ENCODE results near the gene COL25A1.

COL25A1 gene

GRCh38 chr4:109185951-109186350, 116.5 kb downstream of the COL25A1 start:
- TF ChIP-seq, protein P1, sequence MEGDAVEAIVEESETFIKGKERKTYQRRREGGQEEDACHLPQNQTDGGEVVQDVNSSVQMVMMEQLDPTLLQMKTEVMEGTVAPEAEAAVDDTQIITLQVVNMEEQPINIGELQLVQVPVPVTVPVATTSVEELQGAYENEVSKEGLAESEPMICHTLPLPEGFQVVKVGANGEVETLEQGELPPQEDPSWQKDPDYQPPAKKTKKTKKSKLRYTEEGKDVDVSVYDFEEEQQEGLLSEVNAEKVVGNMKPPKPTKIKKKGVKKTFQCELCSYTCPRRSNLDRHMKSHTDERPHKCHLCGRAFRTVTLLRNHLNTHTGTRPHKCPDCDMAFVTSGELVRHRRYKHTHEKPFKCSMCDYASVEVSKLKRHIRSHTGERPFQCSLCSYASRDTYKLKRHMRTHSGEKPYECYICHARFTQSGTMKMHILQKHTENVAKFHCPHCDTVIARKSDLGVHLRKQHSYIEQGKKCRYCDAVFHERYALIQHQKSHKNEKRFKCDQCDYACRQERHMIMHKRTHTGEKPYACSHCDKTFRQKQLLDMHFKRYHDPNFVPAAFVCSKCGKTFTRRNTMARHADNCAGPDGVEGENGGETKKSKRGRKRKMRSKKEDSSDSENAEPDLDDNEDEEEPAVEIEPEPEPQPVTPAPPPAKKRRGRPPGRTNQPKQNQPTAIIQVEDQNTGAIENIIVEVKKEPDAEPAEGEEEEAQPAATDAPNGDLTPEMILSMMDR (IDR thresholded peaks at IDR 0.05; ENCODE audit: extremely low read depth, missing control alignments), result no peak
- DNase-seq (ENCODE audit: low spot score), result no peak

DNA sequence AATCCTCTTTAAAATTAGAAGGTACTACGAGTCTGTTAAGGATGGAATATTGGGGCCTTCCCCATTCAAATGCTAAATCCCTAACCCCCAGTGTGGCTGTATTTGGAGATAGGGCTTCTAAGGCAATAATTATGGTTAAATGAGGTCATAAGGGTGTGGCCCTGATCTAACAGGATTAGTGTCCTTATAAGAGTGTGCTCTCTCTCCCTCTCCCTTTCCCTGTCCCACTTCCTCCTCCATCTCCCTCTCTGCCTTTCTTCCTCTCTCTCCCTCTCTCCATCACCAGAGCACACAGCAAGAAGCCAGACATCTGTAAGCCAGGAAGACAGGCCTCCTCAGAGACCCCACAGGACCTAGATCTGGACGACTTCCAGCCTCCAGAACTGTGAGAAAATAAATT, 116.9 kb downstream of the COL25A1 start:
- TF ChIP-seq, protein P1 (IDR thresholded peaks at IDR 0.05; ENCODE audit: extremely low read depth, missing control alignments), result no peak
- DNase-seq (ENCODE audit: low spot score), result no peak

DNA sequence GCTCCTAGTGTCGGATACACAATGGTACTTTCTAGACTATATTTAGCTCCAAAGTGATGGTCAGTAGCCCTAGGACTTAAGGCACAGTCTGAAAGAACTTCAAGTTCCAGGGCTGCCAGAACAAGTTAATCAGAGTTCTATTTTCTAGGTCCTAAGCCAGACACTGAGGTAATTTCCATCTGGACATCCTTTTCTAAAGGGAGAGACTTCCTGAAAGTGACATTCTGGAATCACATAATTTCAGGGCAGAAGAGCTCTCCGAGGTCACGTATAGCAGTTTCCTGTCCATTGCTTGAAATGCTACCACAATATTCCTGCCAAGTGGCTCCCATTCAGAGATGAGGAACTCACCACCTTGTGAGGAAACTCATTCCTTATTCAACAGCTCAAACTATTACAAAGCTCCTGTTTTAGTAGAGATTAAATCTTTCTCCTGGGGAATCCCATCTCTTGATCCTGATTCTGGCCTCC, 117.9 kb downstream of the COL25A1 start:
- TF ChIP-seq, protein P1 (IDR thresholded peaks at IDR 0.05; ENCODE audit: extremely low read depth, missing control alignments), result no peak

DNA sequence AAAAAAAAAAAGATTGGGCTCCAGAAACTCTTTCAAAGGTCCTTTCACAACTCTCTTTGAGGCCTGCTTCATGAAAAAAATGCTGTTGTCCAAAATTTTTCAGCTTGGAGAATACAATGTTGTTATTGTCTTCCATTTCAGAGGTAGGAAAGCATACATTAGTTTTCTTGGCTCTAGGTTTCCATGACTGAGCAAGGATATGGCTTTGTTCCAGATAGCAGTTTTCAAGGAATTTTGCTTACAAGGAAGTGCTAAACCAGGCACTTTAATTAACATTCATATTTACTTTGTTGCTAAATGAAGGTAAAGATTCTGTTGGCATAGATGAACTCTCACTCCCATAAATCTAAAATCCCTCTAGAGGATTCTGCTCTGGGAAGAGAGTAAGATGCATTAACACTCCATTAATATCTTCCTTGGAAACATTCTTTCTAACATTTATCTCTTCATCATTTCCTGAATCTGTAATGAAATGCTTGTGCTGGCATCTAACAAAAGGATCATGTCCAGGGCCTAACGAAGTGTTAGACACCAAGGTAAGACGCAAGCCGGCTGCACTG, 118.4 kb downstream of the COL25A1 start:
- TF ChIP-seq, protein P1 (IDR thresholded peaks at IDR 0.05; ENCODE audit: extremely low read depth, missing control alignments), result no peak

More for the DNA sequence above, 117.9 kb downstream of the COL25A1 start:
- no peak for DNase-seq (ENCODE audit: low spot score)

DNA sequence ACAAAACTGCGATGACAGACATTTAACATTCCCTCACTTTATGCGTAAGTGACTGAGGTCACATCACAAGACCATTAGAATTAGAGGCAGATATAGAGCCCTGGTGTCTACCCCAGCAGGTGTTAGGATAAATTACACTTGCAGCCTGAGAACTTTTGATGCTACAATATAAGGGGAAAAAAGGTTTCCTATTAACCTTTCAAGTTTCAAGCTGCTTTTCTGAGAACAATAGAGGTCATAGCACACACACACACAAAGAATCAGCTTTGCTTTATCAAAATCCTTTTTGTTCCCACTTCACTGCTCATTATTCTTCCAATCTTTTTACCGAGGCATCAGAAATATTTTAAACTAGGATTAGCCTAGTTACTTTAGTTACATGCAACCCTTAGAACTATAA, 119.8 kb downstream of the COL25A1 start:
- no peak for DNase-seq (ENCODE audit: low spot score)
- TF ChIP-seq, protein P1 (IDR thresholded peaks at IDR 0.05; ENCODE audit: extremely low read depth, missing control alignments), result no peak

More for the DNA sequence above, 118.4 kb downstream of the COL25A1 start:
- no peak for DNase-seq (ENCODE audit: low spot score)

DNA sequence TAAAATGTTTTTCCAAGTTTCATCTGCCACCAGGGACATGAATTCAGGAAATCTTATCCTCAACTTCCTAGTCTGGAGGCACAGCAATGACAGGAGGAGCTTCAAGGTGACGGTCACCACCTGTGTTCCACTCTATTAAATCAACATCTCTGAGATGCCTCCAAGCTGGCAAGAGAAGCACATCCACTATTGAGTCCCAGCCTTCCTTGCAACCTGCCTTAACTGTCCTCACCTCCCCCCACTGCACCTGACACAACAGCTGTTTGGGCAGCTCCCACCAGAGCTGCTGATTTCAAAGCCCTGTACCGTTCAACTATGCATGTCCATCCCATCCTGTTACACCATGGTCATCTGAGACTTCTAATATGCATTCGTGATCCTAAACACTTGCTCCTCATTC, 123.4 kb downstream of the COL25A1 start:
- DNase-seq (ENCODE audit: low spot score), result no peak
- TF ChIP-seq, protein P1 (IDR thresholded peaks at IDR 0.05; ENCODE audit: extremely low read depth, missing control alignments), result no peak

GRCh38 chr4:109177096-109177810, 125.2 kb downstream of the COL25A1 start:
- TF ChIP-seq, protein P1 (IDR thresholded peaks at IDR 0.05; ENCODE audit: extremely low read depth, missing control alignments), result no peak
- no peak for DNase-seq (ENCODE audit: low spot score)
